ENCODE data around the gene PROK2. TPM values are rescaled to one million over a fixed set of nuclear protein-coding genes. Genes with fewer than 3 reads are reported as not detected.

The PROK2 gene
- total and polyA plus RNA-seq, 7 donors: 0.42 to 3.9 (median 1.2) TPM; not detected in 4

- Histone ChIP-seq H3K36me3 (no peaks in the 10 kb centered on the region), H3K27ac (no peak overlapping the region), H3K27me3 (peaks cover 31 to 62% (median 54%) of the 10 kb centered on the region in 3 donors), H3K4me3 (peak overlapping the region in 3 of 4 donors; percentile 13 to 42 (median 38)), H3K4me1 (peaks cover 0 to 16% (median 14%) of the 10 kb centered on the region in 4 donors), H3K9me3 (no peaks in the 10 kb centered on the region)
- DNase-seq: no peak
- intact Hi-C loops (cut with DNase I): no loop called here
- TF ChIP-seq CTCF (IDR thresholded peaks at IDR 0.05) (no peak), POLR2A (IDR thresholded peaks at IDR 0.05) (no peak), POLR2AphosphoS5 (IDR thresholded peaks at IDR 0.05) (no peak), EP300 (IDR thresholded peaks at IDR 0.05) (no peak)
- WGBS, 2 donors: 4 to 17% methylated on average over 28 of the region's 28 CpGs
Observed at GRCh38 chr3:71785532-71786216, 726 bp upstream of the PROK2 start.

- Histone ChIP-seq H3K4me3 (peak overlapping the region in 3 of 4 donors; percentile 13 to 42 (median 38)), H3K27ac (no peak overlapping the region), H3K36me3 (no peaks in the 10 kb centered on the region), H3K27me3 (peaks cover 34 to 75% (median 67%) of the 10 kb centered on the region in 3 donors), H3K4me1 (peaks cover 0 to 16% (median 14%) of the 10 kb centered on the region in 4 donors), H3K9me3 (no peaks in the 10 kb centered on the region)
- no peak for TF ChIP-seq EP300 (IDR thresholded peaks at IDR 0.05)
- no peak for TF ChIP-seq CTCF (IDR thresholded peaks at IDR 0.05)
- TF ChIP-seq POLR2AphosphoS5 (IDR thresholded peaks at IDR 0.05): no peak
- no peak for TF ChIP-seq POLR2A (IDR thresholded peaks at IDR 0.05)
- intact Hi-C loops (cut with DNase I): no loop called here
- no peak for DNase-seq
- WGBS, 2 donors: 4% methylated on average over 23 of the region's 23 CpGs
Observed at GRCh38 chr3:71784201-71784913, 591 bp downstream of the PROK2 start.

- no peak for TF ChIP-seq CTCF (IDR thresholded peaks at IDR 0.05)
- WGBS, 2 donors: 23 to 67% methylated on average over 1 of the region's 1 CpG
- no peak for DNase-seq
- H3K4me1 ChIP-seq: peaks cover 0 to 16% (median 14%) of the 10 kb centered on the region in 4 donors
- H3K27me3 ChIP-seq: peaks cover 34 to 87% (median 69%) of the 10 kb centered on the region in 3 donors
- intact Hi-C loops (cut with DNase I): no loop called here
- H3K36me3 ChIP-seq: no peaks in the 10 kb centered on the region
- no peaks in the 10 kb centered on the region for H3K9me3 ChIP-seq
- H3K4me3 ChIP-seq: no peak overlapping the region
- no peak overlapping the region for H3K27ac ChIP-seq
Observed at GRCh38 chr3:71783152-71783551, 1.8 kb downstream of the PROK2 start.

GRCh38 chr3:71780430-71780829, 4.5 kb downstream of the PROK2 start:
- no peak for DNase-seq
- 82 to 93% methylated on average over 4 of the region's 4 CpGs for WGBS, 2 donors
- TF ChIP-seq POLR2AphosphoS5 (IDR thresholded peaks at IDR 0.05) (no peak), EP300 (IDR thresholded peaks at IDR 0.05) (no peak), CTCF (IDR thresholded peaks at IDR 0.05) (no peak), POLR2A (IDR thresholded peaks at IDR 0.05) (no peak)
- Histone ChIP-seq H3K27ac (no peak overlapping the region), H3K4me3 (no peak overlapping the region), H3K9me3 (no peaks in the 10 kb centered on the region), H3K36me3 (no peaks in the 10 kb centered on the region), H3K4me1 (peaks cover 0 to 14% (median 13%) of the 10 kb centered on the region in 4 donors), H3K27me3 (peaks cover 31 to 96% (median 61%) of the 10 kb centered on the region in 3 donors)
- intact Hi-C loops (cut with DNase I): no loop called here

All from sigmoid colon (tissue), 7 donors.